GM21737 (cell line): Measurements from ENCODE around the gene CENPF.
"Not testable (repeated sequence)": the region's sequence is repeated elsewhere in the genome, so short reads cannot be mapped to it uniquely, and the experiment has no call there.

Source experiments
- ATAC-seq: cut with Tn5 transposase; IDR thresholded peaks from one replicate; pipeline ENCODE4 v1.9.1; 2021; ENCODE audit warnings: mild to moderate bottlenecking, moderate library complexity; ENCODE audit not compliant: unreplicated experiment

Gene CENPF

DNA sequence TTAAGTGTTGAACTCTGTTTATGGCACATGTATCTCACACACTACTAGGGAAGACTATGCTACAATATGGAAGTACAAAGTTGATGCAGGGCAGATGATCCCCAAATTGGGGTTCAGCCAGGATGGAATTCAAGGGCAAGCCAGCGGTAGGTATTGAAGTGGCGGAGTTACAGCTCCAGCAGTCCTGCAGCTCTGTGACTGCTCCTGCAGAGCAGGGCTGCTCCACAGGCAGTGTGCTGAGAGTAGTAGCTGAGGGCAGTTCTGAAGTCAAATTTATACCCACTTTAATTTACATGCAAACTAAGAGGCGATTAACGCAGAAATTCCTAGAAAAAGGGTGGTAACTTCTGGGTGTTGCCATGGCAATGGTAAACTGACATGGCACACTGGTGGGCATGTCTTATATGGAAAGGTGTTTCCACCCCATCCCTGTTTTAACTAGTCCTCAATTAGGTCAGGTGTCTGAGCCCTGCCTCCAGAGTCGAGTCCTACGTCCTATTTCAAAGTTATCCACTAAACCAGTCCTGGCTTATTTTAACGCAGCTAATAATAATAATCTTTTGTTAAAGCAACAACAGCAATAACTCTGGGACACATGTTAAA lies 20.6 kb upstream of the CENPF start:
- no peak for ATAC-seq

DNA sequence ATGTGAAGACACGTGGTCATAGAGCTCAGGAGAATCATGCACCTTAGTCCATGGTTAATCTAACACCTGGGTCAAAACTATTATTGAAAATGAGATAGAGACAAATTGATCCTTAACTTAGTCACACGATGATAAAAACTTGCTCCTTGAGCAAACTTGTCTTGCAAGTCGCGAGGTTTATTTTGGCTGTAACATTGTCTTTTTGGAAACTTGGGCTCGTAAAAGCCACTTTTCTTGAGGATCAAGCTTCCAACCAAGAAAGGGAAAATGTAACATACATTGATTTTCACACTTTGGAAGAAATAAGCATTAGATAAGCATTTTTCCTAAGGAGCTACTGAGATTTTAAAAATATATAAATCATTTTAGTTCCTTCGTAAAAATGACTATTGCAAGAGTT lies 19.9 kb upstream of the CENPF start:
- no peak for ATAC-seq

DNA sequence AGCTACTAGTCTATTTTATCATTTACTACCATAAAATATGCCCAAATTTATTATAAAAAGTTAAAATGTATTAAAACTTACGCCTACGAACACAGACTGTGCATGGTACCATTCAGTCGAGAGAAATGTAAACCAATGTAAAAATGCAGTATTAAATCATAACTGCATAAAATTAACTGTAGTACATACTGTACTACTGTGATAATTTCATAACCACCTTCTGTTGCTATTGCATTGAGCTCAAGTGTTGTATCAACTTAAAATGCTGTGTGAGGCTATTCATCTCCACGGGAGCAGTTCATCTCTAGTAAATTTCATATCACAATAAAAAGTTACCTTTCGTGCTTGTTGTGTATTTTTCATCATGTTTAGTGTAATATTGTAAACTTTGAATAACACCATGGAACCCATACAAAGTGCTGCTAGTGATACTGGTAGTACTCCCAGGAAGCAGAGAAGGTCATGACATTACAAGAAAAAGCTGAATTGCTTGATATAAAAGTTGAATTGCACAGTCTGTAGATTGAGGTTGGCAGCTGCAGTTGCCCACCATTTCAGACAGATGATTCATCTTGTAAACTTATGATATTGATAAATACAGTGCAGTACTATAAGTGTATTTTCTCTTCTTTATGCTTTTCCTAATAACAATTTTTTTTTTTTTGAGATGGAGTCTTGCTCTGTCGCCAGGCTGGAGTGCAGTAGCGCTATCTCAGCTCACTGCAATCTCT lies 19.0 kb upstream of the CENPF start:
- no peak for ATAC-seq

DNA sequence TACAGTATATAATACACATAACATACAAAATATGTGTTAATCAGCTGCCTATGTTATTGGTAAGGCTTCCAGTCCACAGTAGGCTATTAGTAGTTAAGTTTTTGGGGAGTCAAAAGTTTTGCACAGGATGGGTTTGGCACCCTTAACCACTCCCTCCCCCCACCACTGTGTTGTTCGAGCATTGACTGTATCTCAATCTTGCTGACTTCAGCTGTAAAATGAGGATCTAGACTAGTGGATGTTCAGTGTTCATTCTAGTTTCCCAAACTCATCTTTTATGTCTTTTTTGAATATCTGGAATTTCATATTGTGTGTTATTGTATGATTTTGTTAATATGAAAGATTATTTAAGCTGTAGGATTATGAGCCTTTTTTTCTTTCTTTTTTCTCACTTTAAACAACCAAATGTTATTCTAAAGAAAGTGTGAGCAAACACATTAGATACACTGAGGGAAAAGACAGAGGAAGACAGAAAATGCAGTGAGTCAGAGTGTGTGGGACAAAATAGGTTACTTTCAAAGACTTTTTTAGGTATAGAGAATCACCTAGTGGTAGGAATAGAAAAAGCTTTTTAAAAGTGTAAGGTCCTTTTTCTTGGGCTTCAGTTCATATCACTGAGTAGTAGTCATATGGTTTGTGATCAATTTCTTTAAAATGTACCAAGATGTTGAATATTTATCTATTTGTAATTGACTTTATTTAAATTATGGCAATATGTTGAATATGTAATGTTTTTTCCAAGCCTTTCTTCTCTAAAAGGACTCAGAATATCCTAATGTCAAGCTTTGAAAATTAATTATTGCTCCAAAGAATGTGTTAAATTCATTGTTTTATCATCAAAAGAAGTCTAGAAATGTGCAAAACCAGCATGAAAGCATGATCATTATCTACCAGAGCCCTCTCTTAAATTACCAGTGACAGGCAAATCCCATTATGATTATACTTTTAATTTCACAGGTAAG lies 17.9 kb upstream of the CENPF start:
- ATAC-seq = no peak

DNA sequence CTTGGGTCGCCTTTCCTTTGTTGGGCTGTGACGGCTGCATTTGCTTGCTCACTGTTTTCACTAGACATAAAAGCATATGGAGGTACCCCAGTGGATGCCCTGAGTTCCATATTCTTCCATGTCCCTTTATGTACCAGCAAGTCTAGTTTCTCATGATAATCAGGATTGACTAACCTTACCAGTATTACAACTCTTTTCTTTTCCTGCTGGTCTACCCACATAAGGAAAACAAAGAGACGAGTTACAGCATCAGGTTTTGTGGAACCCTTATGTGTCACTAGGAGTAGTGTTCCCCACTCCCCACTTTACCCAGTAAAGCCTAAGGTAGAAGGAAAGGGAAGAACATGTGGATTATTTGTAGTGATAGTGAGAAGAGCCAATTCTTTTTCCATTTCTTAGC lies 16.4 kb upstream of the CENPF start:
- no peak for ATAC-seq

DNA sequence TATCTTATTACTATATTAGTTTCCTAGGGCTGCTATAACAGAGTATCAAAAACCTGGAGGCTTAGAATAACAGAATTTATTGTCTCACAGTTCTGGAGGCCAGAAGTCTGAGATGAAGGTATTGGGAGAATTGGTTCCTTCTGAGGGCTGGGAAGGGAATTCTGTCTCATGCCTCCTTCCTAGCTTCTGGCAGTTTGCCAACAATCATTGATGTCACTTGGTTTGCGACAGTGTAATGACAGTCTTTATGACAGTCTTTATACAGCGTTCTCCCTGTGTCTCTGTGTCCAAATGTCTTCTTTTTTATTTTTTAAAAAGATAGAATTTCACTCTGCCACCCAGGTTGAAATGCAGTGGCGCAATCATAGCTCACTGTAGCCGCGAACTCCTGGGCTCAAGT lies 15.8 kb upstream of the CENPF start:
- no peak for ATAC-seq

DNA sequence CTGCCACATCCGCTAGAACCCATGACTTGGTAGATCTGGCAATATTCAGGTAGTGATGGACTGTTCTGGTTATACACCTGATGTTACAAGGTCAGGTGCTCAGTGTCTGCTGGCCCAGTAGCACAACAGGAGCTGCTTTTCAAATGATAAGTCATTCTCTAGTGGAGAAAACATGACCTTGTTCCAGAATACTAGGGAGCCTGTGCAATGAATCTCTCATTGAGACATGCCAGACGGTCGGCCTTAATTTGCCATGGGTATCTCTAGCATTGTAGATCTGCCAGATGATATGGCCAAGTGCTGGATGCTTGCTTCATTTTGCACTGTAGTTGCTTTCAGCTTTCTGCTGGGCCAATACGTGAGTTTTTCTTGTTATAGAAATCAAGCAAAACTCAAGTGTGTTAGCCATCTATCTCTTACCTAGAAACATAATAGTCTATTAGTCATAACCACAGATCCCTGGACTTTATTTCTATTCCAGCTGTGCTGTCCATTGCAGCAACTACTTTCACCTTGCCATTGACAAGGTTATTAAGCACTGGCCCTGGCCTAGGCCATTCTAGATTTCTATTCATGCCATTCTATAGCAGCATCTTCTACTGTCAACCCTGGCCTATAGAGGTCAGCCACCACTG lies 13.9 kb upstream of the CENPF start:
- ATAC-seq = no peak

DNA sequence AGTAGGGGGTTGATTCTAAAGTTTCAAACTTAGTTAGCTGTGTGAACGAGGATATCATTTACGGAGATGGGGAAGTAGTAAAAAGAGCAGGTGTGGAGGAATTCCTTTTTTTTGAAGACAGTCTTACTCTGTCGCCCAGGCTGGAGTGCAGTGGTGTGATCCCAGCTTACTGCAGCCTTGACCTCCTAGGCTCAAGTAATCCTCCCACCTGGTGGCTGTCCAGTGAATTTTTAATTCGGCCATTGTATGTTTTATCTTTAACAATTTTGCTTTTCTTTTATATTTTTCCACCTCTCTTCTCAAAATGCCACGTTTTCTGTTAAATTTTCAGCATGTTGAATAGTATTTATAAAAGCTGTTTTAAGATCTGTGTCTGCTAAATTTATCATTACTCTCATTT lies 12.3 kb upstream of the CENPF start:
- no peak for ATAC-seq

DNA sequence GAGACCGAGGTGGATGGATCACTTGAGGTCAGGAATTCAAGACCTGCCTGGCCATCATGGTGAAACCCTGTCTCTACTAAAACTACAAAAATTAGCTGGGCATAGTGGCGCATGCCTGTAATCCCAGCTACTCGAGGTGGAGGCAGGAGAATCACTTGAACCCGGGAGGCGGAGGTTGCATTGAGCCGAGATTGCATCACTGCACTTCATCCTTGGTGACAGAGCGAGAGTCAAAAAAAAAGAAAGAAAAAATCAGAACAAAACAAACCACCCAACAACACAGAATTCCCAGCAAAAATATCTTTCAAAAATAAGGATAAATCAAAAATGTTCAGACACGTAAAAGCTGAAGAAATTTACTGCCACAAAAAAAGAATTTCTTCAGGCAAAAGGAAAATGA lies 11.1 kb upstream of the CENPF start:
- not testable (repeated sequence) for ATAC-seq

DNA sequence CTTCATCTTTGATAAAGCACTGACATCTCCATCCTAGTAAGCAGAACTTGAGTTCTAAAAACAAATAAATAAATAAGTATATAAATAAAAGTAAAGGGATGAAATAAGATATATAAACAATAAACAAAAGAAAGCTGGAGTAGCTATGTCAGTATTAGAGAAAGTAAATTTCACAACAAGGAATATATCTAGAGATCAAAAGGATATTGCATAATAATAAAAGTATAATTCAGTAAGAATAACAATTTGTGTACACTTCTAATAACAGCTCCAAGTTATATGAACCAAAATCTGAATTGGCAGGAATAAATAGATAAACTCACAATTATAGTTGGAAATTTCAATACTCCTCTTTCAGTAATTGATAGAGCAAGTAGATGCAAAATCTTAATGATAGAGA lies 9.8 kb upstream of the CENPF start:
- no peak for ATAC-seq

DNA sequence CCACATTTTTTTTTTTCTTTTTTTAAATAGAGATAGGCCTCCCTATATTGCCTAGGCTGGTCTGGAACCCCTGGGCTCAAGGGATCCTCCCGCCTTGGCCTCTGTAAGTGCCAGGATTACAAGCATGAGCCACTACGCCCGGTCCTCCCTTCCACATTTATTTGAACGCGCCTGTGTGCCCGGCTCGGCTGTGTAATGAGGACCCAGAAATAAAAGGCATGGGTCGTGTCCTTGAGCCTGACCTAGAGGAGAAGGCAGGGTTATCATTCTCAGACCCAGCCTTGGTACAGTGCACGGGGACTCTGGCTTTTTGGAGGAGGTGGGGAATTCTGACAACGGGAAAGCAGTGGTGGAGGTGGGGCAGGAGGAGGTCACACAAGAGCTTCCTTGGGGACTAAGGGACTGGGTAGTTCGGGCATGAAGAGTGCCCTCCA lies 841 bp downstream of the CENPF start:
- no peak for ATAC-seq

DNA sequence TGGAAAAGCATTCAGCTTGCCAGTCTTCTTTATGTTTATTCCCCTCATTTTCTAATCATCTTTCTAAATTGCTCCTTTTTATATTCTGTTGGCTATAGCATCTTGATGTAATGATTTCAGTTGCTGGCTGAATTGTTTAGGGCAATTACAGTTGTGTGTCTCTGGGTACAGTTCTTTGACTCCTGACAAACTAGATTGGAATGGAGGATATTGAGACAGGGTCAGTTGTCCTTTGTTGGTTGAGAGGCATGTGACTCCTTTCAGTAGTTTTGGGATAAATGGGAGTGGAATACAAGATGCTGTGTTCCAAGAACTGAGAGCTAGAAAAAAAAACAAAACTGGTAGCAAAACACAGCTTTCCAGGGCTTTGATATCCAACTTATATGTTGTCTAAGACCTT lies 1.5 kb downstream of the CENPF start:
- ATAC-seq = no peak

DNA sequence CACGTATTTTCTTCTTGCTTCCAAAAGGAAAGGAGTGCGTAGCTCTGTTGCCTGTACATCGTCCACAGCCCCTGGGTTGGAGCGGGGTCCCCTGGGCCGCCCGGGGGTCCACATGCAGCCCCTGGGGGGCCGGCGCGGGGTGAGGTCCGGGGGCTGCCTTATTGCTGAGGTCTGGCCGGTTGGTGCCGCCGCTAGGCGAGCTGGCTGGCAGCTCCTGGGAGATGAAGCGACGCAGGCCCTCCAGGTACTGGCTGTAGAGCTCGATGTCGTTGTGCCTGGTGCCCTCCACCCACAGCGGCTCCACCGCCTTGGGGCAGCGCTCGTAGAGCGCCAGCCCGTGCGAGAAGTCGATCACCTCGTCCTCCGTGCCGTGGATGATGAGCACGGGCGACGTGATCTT lies 2.5 kb downstream of the CENPF start:
- not testable (repeated sequence) for ATAC-seq

DNA sequence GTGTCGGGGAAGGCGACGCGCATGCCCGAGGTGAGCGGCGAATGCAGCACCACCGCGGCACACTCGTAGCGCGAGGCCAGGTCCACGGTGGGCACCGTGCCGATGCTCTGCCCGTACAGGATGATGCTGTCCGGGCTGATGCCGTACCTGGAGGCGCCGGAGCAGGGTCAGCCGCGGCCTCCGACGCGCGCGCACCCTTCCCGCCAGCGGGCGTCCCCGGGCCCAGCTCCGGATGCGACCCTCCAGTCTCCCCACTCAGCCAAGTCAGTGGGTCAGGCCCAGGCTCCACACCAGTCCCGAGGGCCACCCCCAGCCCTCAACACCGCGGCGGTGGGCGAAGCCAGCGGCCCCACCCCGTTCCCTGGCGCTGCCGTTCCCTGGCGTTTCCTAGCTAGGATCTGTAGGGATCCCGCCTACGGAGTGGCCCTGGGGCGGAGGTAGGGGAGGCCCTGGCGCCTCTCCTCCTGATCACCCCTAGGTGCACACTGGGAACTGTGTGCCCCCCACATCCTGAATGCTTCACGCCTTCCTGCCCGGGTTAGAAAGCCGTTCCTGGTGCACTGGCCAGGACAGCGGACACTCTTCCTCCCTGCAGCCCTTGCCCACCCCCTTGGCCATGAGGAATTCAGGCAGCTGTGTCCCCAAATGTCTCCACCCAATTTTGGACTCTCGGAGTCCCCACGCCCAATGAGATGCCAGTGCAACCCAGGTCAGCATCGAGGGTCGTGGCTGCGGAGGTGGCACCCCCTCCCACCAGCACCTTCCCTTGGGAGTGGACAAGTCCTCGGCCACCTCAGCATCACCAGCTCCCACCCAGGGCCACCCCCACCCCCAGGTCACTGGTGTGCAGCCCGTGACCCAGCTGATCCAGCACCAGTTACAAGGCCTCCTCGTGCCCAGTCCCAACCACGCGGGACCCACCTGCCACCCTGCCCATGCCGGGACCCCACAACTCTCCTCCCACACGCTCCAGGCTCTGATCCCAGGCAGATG lies 3.2 kb downstream of the CENPF start:
- ATAC-seq = not testable (repeated sequence)

DNA sequence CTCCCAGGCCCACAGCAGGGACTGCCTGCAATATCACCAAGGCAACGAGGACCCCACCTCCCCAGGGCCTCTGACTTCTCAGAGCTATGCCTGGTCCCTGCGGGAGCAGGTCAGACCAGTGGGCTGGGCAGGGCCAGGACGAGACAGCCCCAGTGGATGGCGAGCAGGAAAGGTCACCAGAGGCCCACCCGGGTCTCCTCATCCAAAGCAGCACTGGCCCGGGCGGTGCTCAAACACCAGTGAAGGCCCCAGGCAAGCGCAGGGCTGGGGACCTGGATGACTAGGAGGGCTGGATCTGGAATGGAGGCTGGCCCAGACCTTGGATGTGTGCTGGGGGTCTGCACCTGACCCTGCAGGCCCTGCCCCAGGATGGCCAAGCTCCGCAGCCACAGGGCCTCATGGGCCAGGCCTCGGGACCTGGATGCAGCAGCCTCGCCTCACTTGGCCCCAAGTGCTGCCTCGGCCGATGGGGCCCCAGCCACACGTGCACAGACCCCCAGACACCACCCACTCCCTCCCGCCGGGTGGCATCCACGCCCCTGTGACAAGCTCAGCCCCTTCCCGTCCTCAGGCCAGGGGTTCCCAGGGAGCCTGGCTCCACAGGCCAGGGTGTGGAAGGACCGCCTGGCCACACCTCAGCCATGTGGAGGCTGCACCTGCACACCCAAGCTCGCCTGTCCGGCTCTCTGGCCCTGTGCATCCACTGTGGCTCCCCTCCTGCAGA lies 4.7 kb downstream of the CENPF start:
- ATAC-seq = not testable (repeated sequence)

DNA sequence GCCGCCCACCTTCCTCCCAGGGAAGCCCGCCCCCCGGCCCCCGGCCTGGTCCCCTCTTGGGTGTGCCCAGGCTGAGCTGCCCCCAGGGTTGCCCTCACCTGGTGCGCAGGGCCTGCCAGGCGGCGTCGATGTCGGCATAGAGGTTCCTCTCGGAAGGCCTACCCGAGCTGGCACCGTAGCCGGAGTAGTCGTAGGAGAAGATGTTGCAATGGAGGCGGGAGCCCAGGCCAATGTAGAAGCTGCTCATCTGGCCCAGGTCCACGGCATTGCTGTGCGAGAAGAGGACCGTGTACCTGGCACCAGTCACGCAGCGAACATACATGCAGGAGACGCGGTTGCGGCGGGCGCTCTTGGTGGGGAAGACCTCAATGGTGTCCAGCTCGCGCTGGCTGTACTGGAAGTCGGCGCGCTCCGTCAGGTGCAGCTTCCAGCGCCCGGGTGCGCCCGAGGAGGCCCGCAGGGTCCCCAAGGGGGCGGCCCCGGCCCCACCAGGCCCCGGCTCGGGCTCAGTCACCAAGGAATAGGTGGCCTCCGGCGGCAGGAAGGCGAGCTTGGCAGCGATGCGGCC lies 5.3 kb downstream of the CENPF start:
- ATAC-seq = not testable (repeated sequence)

DNA sequence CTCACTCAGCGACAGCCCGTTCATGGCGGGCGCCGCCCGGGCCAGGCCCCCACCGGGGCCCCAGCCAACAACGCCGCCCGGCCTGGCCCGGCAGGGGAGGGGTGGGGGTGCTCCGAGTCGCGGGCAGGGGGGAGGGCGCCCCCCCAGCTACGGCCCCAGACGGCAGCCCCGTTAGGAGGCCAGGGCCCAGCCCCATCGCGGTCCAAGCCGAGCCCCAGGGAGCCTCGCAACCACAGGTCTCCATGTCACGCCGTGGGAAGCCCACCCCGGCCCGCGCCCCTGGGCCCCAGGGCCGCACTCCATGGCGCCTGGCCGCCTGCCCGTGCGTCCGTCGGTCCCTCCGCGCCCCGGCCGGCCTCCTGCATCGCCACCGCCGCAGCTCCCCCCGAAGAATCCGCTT lies 5.8 kb downstream of the CENPF start:
- not testable (repeated sequence) for ATAC-seq

DNA sequence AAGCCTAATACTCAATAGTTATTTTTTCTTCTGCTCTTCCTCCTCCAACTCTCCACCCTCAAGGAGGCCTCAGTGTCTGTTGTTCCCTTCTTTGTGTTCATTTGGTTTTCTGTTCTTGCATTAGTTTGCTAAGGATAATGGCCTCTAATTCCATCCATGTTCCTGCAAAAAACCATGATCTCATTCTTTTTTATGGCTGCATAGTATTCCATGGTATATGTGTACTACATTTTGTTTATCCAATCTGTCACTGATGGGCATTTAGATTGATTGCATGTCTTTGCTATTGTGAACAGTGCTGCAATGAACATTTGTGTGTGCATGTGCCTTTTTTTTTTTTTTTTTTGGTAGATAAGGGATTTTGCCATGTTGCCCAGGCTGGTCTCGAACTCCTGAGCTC lies 6.7 kb downstream of the CENPF start:
- ATAC-seq = no peak

DNA sequence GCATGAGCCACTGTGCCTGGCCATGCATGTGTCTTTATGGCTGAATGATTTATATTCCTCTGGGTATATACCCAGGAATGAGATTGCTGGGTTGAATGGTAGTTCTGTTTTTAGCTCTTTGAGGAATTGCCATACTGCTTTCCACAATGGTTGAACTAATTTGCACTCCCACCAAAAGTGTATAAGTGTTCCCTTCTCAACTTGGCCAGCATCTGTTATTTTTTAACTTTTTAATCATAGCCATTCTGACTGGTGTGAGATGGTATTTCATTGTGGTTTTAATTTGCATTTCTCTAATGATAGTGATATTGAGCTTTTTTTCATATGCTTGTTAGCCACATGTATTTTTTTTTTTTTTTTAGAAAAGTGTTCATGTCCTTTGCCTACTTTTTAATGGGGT lies 7.1 kb downstream of the CENPF start:
- ATAC-seq = not testable (repeated sequence)
